ENCODE results near the gene ADCY3.

DNA sequence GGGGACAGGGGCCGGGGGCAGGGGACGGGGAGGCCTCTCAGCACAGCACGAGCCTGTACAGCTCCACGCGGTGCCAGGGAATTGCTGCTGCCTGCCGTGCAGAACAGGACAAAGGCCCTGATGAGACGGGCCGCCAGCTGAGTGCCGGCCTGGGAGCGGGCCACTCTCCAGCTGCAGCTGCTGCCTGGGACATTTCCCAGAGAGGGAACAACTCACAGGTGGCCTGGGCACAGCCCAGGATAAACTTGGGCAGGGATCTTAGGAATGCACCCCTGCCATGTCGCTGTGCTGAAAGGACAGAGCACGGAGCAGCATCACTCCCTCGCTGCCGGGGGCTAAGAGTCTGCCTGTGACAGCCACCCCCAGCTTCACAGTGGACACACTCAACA lies 88.0 kb downstream of the ADCY3 start:
- TF ChIP-seq, protein P1, sequence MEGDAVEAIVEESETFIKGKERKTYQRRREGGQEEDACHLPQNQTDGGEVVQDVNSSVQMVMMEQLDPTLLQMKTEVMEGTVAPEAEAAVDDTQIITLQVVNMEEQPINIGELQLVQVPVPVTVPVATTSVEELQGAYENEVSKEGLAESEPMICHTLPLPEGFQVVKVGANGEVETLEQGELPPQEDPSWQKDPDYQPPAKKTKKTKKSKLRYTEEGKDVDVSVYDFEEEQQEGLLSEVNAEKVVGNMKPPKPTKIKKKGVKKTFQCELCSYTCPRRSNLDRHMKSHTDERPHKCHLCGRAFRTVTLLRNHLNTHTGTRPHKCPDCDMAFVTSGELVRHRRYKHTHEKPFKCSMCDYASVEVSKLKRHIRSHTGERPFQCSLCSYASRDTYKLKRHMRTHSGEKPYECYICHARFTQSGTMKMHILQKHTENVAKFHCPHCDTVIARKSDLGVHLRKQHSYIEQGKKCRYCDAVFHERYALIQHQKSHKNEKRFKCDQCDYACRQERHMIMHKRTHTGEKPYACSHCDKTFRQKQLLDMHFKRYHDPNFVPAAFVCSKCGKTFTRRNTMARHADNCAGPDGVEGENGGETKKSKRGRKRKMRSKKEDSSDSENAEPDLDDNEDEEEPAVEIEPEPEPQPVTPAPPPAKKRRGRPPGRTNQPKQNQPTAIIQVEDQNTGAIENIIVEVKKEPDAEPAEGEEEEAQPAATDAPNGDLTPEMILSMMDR (IDR thresholded peaks at IDR 0.05; ENCODE audit: low read length), result no peak
- no peak for TF ChIP-seq EZH2 (IDR thresholded peaks at IDR 0.05; ENCODE audit: borderline replicate concordance, low read length)

All from OCI-LY1 (cell line).